ENCODE measurements around the gene CORO2A. TPM values are rescaled to one million over a fixed set of nuclear protein-coding genes. Genes with fewer than 3 reads are reported as not detected.

CORO2A gene
- total RNA-seq, 1 donor from 2014 or later = 0.78 TPM

DNA sequence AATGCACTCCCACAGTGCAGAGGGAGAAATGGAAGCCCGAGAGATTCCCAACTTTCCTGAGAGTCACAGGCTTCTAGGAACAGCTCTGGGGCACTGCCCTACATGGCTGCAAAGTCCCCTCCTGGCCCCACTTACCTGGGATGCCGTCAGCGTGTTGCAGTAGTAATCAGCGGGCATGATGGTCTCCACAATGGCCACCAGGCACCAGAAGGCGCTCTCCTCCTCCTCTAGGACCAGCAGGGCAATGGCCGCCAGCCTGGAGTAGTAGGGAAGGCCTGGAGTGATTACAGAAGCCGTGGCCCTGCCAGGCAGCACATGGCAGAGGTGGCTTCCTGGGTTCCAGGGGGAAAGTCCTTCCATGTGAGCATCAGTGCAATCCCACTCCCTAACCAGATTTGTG lies 10.7 kb upstream of the CORO2A start:
- POLR2A ChIA-PET = no interaction called here

DNA sequence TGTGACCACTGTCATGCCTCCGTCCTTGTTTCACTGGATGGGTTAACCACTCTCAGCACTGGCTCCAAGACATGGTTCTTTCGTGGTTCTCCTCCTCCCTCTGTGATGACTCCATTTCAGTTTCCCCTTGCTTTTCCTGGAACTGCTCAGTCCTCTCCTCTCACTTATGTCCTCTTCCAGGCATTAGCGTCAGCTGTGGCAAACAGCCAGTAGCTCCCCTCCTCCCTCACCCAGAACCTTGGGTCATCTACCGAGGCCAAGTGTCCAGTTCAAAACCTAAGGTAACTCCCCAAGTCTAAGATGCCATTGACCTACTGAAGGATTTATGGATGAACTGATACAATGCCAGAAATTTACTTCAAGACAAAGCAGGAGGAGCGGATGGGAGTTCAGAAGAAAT lies 9.8 kb upstream of the CORO2A start:
- ChIA-PET POLR2A (no interaction called here), CTCF (no interaction called here)
- DNase-seq (no peak), ATAC-seq (ENCODE audit: low read depth) (no peak)
- no peaks in the 10 kb centered on the region for H3K36me3 Mint-ChIP-seq (ENCODE audit: low read depth)
- TF ChIP-seq, protein P1, sequence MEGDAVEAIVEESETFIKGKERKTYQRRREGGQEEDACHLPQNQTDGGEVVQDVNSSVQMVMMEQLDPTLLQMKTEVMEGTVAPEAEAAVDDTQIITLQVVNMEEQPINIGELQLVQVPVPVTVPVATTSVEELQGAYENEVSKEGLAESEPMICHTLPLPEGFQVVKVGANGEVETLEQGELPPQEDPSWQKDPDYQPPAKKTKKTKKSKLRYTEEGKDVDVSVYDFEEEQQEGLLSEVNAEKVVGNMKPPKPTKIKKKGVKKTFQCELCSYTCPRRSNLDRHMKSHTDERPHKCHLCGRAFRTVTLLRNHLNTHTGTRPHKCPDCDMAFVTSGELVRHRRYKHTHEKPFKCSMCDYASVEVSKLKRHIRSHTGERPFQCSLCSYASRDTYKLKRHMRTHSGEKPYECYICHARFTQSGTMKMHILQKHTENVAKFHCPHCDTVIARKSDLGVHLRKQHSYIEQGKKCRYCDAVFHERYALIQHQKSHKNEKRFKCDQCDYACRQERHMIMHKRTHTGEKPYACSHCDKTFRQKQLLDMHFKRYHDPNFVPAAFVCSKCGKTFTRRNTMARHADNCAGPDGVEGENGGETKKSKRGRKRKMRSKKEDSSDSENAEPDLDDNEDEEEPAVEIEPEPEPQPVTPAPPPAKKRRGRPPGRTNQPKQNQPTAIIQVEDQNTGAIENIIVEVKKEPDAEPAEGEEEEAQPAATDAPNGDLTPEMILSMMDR (IDR thresholded peaks at IDR 0.05) = no peak
- peaks cover 17% of the 10 kb centered on the region for H3K4me1 Mint-ChIP-seq
- H3K4me3 Mint-ChIP-seq = no peak overlapping the region
- H3K27ac Mint-ChIP-seq = no peak overlapping the region
- no peaks in the 10 kb centered on the region for H3K9me3 Mint-ChIP-seq
- H3K27me3 Mint-ChIP-seq = no peaks in the 10 kb centered on the region
- intact Hi-C loops (cut with micrococcal nuclease) = no loop called here

More for the DNA sequence above, 10.7 kb upstream of the CORO2A start:
- CTCF ChIA-PET = no interaction called here
- DNase-seq (no peak), ATAC-seq (ENCODE audit: low read depth) (no peak)
- Mint-ChIP-seq H3K27me3 (no peaks in the 10 kb centered on the region), H3K4me3 (no peak overlapping the region), H3K27ac (no peak overlapping the region), H3K36me3 (ENCODE audit: low read depth) (no peaks in the 10 kb centered on the region), H3K9me3 (no peaks in the 10 kb centered on the region), H3K4me1 (peaks cover 17% of the 10 kb centered on the region)
- intact Hi-C loops (cut with micrococcal nuclease) = no loop called here
- TF ChIP-seq, protein P1 (IDR thresholded peaks at IDR 0.05) = no peak

DNA sequence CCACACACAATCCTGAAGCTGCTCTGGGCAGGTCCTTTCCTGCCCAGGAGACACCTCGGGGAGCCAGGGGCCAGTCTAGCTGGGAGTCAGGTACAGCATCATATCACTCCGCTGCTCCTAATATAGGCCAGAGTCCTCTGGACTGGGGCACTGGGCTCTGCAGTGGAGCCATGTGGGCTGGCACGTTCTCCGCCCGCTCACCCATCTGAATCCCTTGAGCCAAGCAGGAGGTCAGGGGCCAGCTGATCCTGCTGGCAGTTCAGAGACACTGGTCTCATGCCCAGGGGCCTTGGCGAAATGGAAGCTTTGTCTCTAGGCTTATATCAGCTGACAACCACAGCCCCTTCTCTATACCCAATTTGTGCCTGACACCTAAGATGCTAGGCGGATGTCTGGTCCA lies 9.3 kb upstream of the CORO2A start:
- H3K4me3 Mint-ChIP-seq = no peak overlapping the region
- H3K27ac Mint-ChIP-seq = no peak overlapping the region
- DNase-seq (no peak), ATAC-seq (ENCODE audit: low read depth) (no peak)
- CTCF ChIA-PET = no interaction called here
- POLR2A ChIA-PET = interaction anchor here (1.3 kb wide), 1 partner anchor 99 kb away, joined by 3 read pairs; no protein-coding TSS in a partner anchor
- H3K36me3 Mint-ChIP-seq (ENCODE audit: low read depth) = no peaks in the 10 kb centered on the region
- peaks cover 17% of the 10 kb centered on the region for H3K4me1 Mint-ChIP-seq
- TF ChIP-seq, protein P1 (IDR thresholded peaks at IDR 0.05) = no peak
- no peaks in the 10 kb centered on the region for H3K9me3 Mint-ChIP-seq
- intact Hi-C loops (cut with micrococcal nuclease) = loop anchor here (1.0 kb wide), 1 partner anchor 279 kb away; the partner anchor contains the start of gene TRMO
- no peaks in the 10 kb centered on the region for H3K27me3 Mint-ChIP-seq

DNA sequence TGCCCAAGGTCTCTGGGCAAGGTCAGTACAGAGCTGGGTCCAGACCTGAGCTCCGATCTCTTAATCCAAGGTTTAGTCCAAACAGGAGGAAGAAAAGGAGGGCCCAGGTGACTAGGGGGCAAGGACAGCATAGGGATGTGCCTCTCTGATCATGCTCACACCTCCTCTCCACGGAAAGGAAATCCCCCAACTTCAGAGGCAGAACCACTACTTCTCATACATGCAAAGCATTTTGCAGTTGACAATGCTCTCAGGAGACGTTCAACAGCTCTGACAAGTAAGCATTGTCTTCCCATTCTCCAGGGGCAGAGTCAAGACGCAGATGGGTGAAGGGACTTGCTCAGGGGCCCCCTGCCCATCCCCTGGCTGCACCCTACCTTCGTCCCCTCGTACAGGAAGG lies 8.7 kb upstream of the CORO2A start:
- POLR2A ChIA-PET = interaction anchor here (1.3 kb wide), 2 partner anchors 55 to 99 kb away, joined by 3 to 5 read pairs; partner anchors contain the start of gene TBC1D2
- H3K9me3 Mint-ChIP-seq = no peaks in the 10 kb centered on the region
- H3K36me3 Mint-ChIP-seq (ENCODE audit: low read depth) = no peaks in the 10 kb centered on the region
- intact Hi-C loops (cut with micrococcal nuclease) = loop anchor here (1.0 kb wide), 1 partner anchor 279 kb away; the partner anchor contains the start of gene TRMO
- DNase-seq (no peak), ATAC-seq (ENCODE audit: low read depth) (peak; percentile 76)
- H3K4me3 Mint-ChIP-seq = no peak overlapping the region
- CTCF ChIA-PET = no interaction called here
- H3K4me1 Mint-ChIP-seq = peaks cover 13% of the 10 kb centered on the region
- no peaks in the 10 kb centered on the region for H3K27me3 Mint-ChIP-seq
- H3K27ac Mint-ChIP-seq = peak overlapping the region; percentile 44
- TF ChIP-seq, protein P1 (IDR thresholded peaks at IDR 0.05) = no peak

DNA sequence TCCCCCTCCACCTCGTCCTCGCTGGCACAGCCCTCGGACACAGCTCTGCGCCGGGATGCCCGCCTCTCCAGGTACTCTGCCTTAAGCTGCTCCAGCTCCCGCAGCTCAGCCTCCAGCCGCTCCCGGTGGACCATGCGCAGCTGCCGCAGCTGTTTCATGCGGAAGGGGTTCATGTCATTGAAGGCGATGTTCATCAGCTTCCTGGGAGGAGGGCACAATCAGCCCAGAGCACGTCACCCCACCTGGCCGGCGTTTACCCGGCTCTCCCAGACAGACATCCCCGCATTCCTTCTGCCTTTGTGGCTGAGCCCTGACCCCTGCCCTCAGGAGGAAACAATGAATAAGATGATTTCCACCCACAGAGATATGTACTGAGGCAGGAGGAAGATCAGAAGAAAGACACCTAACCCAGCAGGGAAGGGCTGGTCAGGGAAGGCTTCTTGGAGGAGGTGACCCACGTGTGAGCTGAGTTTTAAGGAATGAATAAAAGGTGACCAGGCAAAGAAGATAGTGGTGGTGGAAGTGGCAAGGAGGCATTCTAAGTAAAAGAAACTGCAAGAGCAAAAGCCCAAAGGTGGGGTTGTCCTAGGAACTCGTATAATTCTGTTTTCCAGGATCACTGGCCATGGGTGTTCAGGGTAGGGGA lies 7.1 kb upstream of the CORO2A start:
- TF ChIP-seq, protein P1 (IDR thresholded peaks at IDR 0.05) = no peak
- CTCF ChIA-PET = no interaction called here

More for the DNA sequence above, 7.1 kb upstream of the CORO2A start:
- Mint-ChIP-seq H3K36me3 (ENCODE audit: low read depth) (no peaks in the 10 kb centered on the region), H3K9me3 (no peaks in the 10 kb centered on the region), H3K27me3 (no peaks in the 10 kb centered on the region), H3K27ac (no peak overlapping the region), H3K4me3 (no peak overlapping the region), H3K4me1 (peaks cover 9% of the 10 kb centered on the region)
- no peak for DNase-seq
- intact Hi-C loops (cut with micrococcal nuclease) = no loop called here
- POLR2A ChIA-PET = no interaction called here
- no peak for ATAC-seq (ENCODE audit: low read depth)

Data from activated B cell treated with CpG ODN at 0.5 μM for 24 hours (primary cell).